T-cell (primary cell): ENCODE measurements around the gene C1QB. TPM values are rescaled to one million over a fixed set of nuclear protein-coding genes. Genes with fewer than 3 reads are reported as not detected.

Experiments
- ATAC-seq, 4 experiments: fragments of 200-7000 bp in 3 of 4; fragments of 150-1000 bp in 1 of 4; cut with Tn5 transposase; replicated peaks in 1 of 4; 1 replicate in 3 of 4; 2 replicates in 1 of 4; pipeline ENCODE4 v1.10.0; 2021; ENCODE audit warnings: moderate library complexity in 3 of 4, mild to moderate bottlenecking in 2 of 4, moderate number of reproducible peaks in 1 of 4
- CTCF ChIA-PET, 2 donors: fragments of 300-600 bp; sonication (Branson Sonifier 250); formaldehyde crosslinking; loops; one replicate each; lab custom pipeline; 2022; ENCODE audit warnings: antibody characterized with exemption in 2 of 2; lab: Charles Lee
- POLR2A ChIA-PET, 2 donors: fragments of 300-600 bp; sonication (Branson Sonifier 250); formaldehyde crosslinking; loops; one replicate each; lab custom pipeline; 2022; ENCODE audit warnings: antibody characterized with exemption in 2 of 2; lab: Charles Lee
- DNase-seq, 35 experiments: peaks; one replicate each; pipeline versions ENCODE4 v3.0.0 to v3.0.0-alpha.2; 2013 to 2023
- H3K27ac ChIP-seq: one replicate; pipeline ENCODE4 v1.5.1; 2013; ENCODE audit warnings: low read length
- H3K27me3 ChIP-seq, 2 experiments: replicated peaks in 1 of 2; 1 replicate in 1 of 2; 2 replicates in 1 of 2; pipeline versions ENCODE4 v1.6.1 to v1.7.0; 2013; ENCODE audit warnings: low read length in 1 of 2, mixed read lengths in 1 of 2; ENCODE audit not compliant: control insufficient read depth in 2 of 2, insufficient read depth in 2 of 2; ENCODE audit errors: extremely low read depth in 1 of 2
- H3K36me3 ChIP-seq, 2 donors: 1 replicate in 1 of 2; 2 replicates in 1 of 2; pipeline versions ENCODE4 v1.6.1 to v1.7.0; 2013; ENCODE audit warnings: low read length in 1 of 2; ENCODE audit not compliant: control insufficient read depth in 2 of 2, insufficient read depth in 1 of 2; ENCODE audit errors: extremely low read depth in 1 of 2
- H3K4me1 ChIP-seq, 2 experiments: 1 replicate in 1 of 2; 2 replicates in 1 of 2; pipeline versions ENCODE4 v1.6.1 to v1.7.0; 2013; ENCODE audit warnings: low read length in 2 of 2, mixed read lengths in 1 of 2; ENCODE audit not compliant: insufficient read depth in 2 of 2, control insufficient read depth in 1 of 2; ENCODE audit errors: extremely low read depth in 1 of 2
- H3K4me3 ChIP-seq, 2 donors: 1 replicate in 1 of 2; 2 replicates in 1 of 2; pipeline versions ENCODE4 v1.5.1 to v1.7.0; 2013; ENCODE audit warnings: mild to moderate bottlenecking in 2 of 2, low read length in 1 of 2, moderate library complexity in 1 of 2; ENCODE audit not compliant: control insufficient read depth in 1 of 2; ENCODE audit errors: extremely low read depth in 1 of 2
- H3K9me3 ChIP-seq: 2 replicates; pipeline ENCODE4 v1.7.0; 2013
- H3K27ac Mint-ChIP-seq, 2 donors: one replicate each; pipeline ENCODE4 v1.8.0; 2020 to 2021; ENCODE audit warnings: mild to moderate bottlenecking in 2 of 2, mixed read lengths in 2 of 2
- H3K27me3 Mint-ChIP-seq, 2 donors: one replicate each; pipeline ENCODE4 v1.8.0; 2021 to 2022; ENCODE audit warnings: mixed read lengths in 2 of 2
- H3K36me3 Mint-ChIP-seq: one replicate; pipeline ENCODE4 v1.8.0; 2021; ENCODE audit warnings: mixed read lengths
- H3K4me1 Mint-ChIP-seq, 3 donors: one replicate each; pipeline ENCODE4 v1.8.0; 2020 to 2022; ENCODE audit warnings: mixed read lengths in 3 of 3, mild to moderate bottlenecking in 1 of 3
- H3K4me3 Mint-ChIP-seq, 3 donors: one replicate each; pipeline ENCODE4 v1.8.0; 2020 to 2022; ENCODE audit warnings: mild to moderate bottlenecking in 3 of 3, mixed read lengths in 3 of 3, moderate library complexity in 3 of 3
- H3K9me3 Mint-ChIP-seq, 3 donors: one replicate each; pipeline ENCODE4 v1.8.0; 2020 to 2022; ENCODE audit warnings: mixed read lengths in 3 of 3
- WGBS: methylation state at CpG from one replicate; pipeline ENCODE4 v1.1.5; 2013; ENCODE audit warnings: missing lambda C conversion rate; ENCODE audit not compliant: insufficient coverage; 5-methylcytosine and 5-hydroxymethylcytosine counted together
- total RNA-seq, 35 experiments: library from RNA in 6 of 35; stranded (reverse) in 6 of 35; fragments of 120-200 nt in 1 of 35; gene quantifications; one replicate each; pipeline versions ENCODE4 v1.2.1 to v1.2.4 and lab custom pipeline; 2013 to 2026

The C1QB gene
- total RNA-seq, 5 donors from 2014 or later (not counting 1 experiment from before 2014, with no cell fraction given), result 1.1 to 1.3 (median 1.2) TPM; not detected in 2

DNA sequence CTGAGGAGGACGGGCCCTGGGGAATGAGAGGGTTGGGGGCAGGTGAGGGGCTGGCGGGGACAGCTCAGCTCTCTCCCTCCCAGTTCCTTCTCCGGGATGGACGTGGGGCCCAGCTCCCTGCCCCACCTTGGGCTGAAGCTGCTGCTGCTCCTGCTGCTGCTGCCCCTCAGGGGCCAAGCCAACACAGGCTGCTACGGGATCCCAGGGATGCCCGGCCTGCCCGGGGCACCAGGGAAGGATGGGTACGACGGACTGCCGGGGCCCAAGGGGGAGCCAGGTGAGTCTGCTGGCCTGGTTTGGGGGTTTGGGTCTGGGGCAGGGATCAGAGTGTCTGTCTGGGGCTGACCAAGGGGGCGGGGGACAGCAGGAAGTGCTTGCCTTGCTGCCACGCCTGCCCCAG lies 9.1 kb upstream of the C1QB start:
- no peaks in the 10 kb centered on the region for H3K4me1 Mint-ChIP-seq
- POLR2A ChIA-PET, result no interaction called here
- H3K27ac ChIP-seq, result no peak overlapping the region
- peaks cover 0 to 54% of the 10 kb centered on the region in 2 experiments for H3K27me3 ChIP-seq
- ATAC-seq (no peak), DNase-seq (no peak)
- no peak overlapping the region for H3K4me3 Mint-ChIP-seq
- CTCF ChIA-PET, result no interaction called here
- peaks cover 0 to 6% of the 10 kb centered on the region in 2 experiments for H3K4me1 ChIP-seq
- no peaks in the 10 kb centered on the region for H3K36me3 Mint-ChIP-seq
- no peak overlapping the region for H3K27ac Mint-ChIP-seq
- no peaks in the 10 kb centered on the region for H3K36me3 ChIP-seq
- H3K9me3 ChIP-seq, result no peaks in the 10 kb centered on the region
- peaks cover 26 to 29% of the 10 kb centered on the region in 2 donors for H3K27me3 Mint-ChIP-seq
- WGBS, result 81% methylated on average over 9 of the region's 12 CpGs
- H3K4me3 ChIP-seq, result no peak overlapping the region
- H3K9me3 Mint-ChIP-seq, result no peaks in the 10 kb centered on the region

GRCh38 chr1:22645931-22646330 lies 7.1 kb upstream of the C1QB start:
- H3K36me3 ChIP-seq, result no peaks in the 10 kb centered on the region
- Mint-ChIP-seq H3K4me1 (no peaks in the 10 kb centered on the region), H3K9me3 (no peaks in the 10 kb centered on the region), H3K27me3 (peaks cover 22 to 29% of the 10 kb centered on the region in 2 donors), H3K36me3 (no peaks in the 10 kb centered on the region), H3K4me3 (no peak overlapping the region), H3K27ac (no peak overlapping the region)
- ChIA-PET CTCF (interaction anchor here in 1 of 2 donors (0.5 kb wide), 1 partner anchor 324 kb away, joined by 3 read pairs; no protein-coding TSS in a partner anchor), POLR2A (no interaction called here)
- no peaks in the 10 kb centered on the region for H3K9me3 ChIP-seq
- no peak overlapping the region for H3K4me3 ChIP-seq
- H3K27ac ChIP-seq, result no peak overlapping the region
- ATAC-seq (no peak), DNase-seq (no peak)
- peaks cover 0 to 6% of the 10 kb centered on the region in 2 experiments for H3K4me1 ChIP-seq
- WGBS, result 73% methylated on average over 5 of the region's 7 CpGs
- peaks cover 0 to 49% of the 10 kb centered on the region in 2 experiments for H3K27me3 ChIP-seq

DNA sequence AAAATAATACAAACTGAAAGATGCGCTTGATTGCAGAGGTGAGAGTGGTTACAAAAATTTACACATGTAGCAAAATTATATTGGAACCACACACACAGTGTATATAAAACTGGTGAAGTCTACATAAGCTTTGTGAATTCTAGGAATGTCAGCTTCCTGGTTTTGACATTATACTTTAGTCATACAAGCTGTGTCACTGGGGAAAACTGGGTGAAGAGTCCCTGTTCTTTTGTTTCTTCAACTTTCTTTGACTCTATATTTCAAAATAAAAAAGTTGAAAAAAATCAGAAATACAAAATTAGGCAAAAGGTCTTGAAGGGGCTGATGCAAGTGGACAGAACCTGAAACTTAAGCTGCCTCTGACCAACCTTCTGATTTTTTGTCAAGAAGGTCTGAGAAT lies 6.7 kb upstream of the C1QB start:
- WGBS, result no CpG with 5 or more reads among the region's 1 CpG
- ChIA-PET POLR2A (no interaction called here), CTCF (interaction anchor here (0.5 to 0.6 kb wide), 2 partner anchors 324 to 963 kb away, joined by 3 to 4 read pairs; no protein-coding TSS in a partner anchor)
- Histone ChIP-seq H3K36me3 (no peaks in the 10 kb centered on the region), H3K4me3 (no peak overlapping the region), H3K27me3 (peaks cover 0 to 44% of the 10 kb centered on the region in 2 experiments), H3K4me1 (peaks cover 0 to 6% of the 10 kb centered on the region in 2 experiments), H3K27ac (no peak overlapping the region), H3K9me3 (no peaks in the 10 kb centered on the region)
- DNase-seq (no peak), ATAC-seq (no peak)
- Mint-ChIP-seq H3K27me3 (peaks cover 18 to 27% of the 10 kb centered on the region in 2 donors), H3K27ac (no peak overlapping the region), H3K36me3 (no peaks in the 10 kb centered on the region), H3K4me3 (no peak overlapping the region), H3K9me3 (no peaks in the 10 kb centered on the region), H3K4me1 (no peaks in the 10 kb centered on the region)

DNA sequence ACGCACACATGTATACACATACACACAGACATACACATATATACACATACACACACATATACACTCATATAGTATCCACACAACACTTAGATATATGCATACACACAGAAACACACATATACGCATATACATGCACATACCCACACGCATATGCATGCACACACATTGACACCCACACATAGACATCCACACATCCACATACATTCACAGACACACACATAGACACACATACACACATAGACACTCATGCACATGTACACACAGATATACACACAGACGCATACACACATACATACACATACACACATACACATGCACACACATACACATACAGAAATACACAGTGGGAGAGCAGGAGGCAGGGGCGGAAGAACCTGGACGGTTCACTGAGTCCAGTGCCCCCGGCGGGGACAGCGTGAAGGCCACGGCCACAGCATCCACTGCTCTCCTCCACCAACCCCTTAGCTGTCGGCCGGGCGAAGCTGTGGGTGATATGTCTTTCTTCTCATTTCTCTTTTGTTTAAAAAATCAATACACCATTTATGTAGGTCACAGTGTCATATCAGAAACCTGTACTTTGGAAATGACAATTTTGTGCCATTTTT lies 2.8 kb upstream of the C1QB start:
- H3K4me3 Mint-ChIP-seq, result no peak overlapping the region
- Histone ChIP-seq H3K4me3 (no peak overlapping the region), H3K4me1 (no peaks in the 10 kb centered on the region), H3K27me3 (peaks cover 0 to 34% of the 10 kb centered on the region in 2 experiments), H3K9me3 (no peaks in the 10 kb centered on the region), H3K36me3 (no peaks in the 10 kb centered on the region), H3K27ac (no peak overlapping the region)
- POLR2A ChIA-PET, result no interaction called here
- no peak overlapping the region for H3K27ac Mint-ChIP-seq
- H3K36me3 Mint-ChIP-seq, result no peaks in the 10 kb centered on the region
- no peaks in the 10 kb centered on the region for H3K9me3 Mint-ChIP-seq
- ATAC-seq, result no peak
- WGBS, result 93% methylated on average over 4 of the region's 13 CpGs
- H3K27me3 Mint-ChIP-seq, result peaks cover 13 to 16% of the 10 kb centered on the region in 2 donors
- CTCF ChIA-PET, result no interaction called here
- H3K4me1 Mint-ChIP-seq, result no peaks in the 10 kb centered on the region
- DNase-seq, result no peak

DNA sequence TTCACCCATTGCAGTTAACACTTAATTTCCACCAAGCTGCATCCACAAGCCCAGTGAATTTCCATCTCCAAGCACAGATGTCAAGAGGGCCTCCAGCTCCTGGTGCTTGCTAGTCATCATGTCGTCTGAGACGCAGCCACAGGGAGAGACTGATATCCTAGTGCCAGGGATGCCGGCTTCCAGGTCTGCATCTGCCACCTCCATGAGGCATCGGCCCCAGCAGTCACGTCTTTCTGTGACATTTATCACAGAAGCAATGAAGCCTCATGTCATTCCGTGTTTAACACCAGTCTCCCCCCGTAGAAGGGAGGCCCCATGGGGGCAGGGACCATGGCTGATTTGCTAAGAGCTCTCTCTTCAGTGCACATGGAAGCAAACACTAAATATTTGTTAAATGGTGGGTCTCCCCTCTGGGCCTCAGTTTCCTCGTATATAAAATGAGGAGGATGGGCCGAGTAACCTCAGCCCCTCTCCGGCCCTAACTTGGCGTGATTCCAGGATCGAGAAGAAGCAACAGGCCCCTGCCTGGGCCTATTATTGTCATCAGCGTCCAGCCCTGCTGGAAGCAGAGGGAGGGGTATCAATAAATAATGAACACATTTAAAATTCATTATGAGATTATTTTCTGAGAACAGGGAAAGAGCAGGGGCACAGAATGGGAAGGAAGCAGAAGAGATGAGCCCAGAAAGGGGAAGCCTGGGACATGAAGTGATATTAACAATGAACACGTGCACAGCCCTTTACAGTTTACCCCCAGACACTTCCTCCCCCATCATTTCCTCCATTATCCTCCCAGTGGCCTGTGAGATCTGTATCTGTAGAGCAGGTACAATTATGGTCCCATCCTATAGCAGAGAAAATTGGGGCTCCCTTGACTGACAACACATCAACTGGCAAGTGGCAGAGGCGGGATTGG lies 837 bp upstream of the C1QB start:
- no peak overlapping the region for H3K4me3 Mint-ChIP-seq
- H3K27me3 Mint-ChIP-seq, result peaks cover 10 to 22% of the 10 kb centered on the region in 2 donors
- POLR2A ChIA-PET, result no interaction called here
- WGBS, result 82% methylated on average over 10 of the region's 15 CpGs
- no peaks in the 10 kb centered on the region for H3K36me3 Mint-ChIP-seq
- Histone ChIP-seq H3K4me3 (no peak overlapping the region), H3K27ac (no peak overlapping the region), H3K4me1 (no peaks in the 10 kb centered on the region), H3K36me3 (no peaks in the 10 kb centered on the region), H3K9me3 (no peaks in the 10 kb centered on the region), H3K27me3 (peaks cover 0 to 32% of the 10 kb centered on the region in 2 experiments)
- DNase-seq, result no peak
- CTCF ChIA-PET, result no interaction called here
- H3K4me1 Mint-ChIP-seq, result no peaks in the 10 kb centered on the region
- no peak overlapping the region for H3K27ac Mint-ChIP-seq
- no peak for ATAC-seq
- H3K9me3 Mint-ChIP-seq, result no peaks in the 10 kb centered on the region

- Mint-ChIP-seq H3K9me3 (no peaks in the 10 kb centered on the region), H3K27me3 (peaks cover 20 to 23% of the 10 kb centered on the region in 2 donors), H3K27ac (no peak overlapping the region), H3K36me3 (no peaks in the 10 kb centered on the region), H3K4me3 (no peak overlapping the region), H3K4me1 (no peaks in the 10 kb centered on the region)
- no peak for ATAC-seq
- Histone ChIP-seq H3K27ac (no peak overlapping the region), H3K4me3 (no peak overlapping the region), H3K36me3 (no peaks in the 10 kb centered on the region), H3K9me3 (no peaks in the 10 kb centered on the region), H3K4me1 (no peaks in the 10 kb centered on the region), H3K27me3 (peaks cover 0 to 32% of the 10 kb centered on the region in 2 experiments)
- CTCF ChIA-PET, result no interaction called here
- no peak for DNase-seq
- 71% methylated on average over 4 of the region's 5 CpGs for WGBS
- POLR2A ChIA-PET, result no interaction called here
Observed at GRCh38 chr1:22654692-22655091, 1.7 kb downstream of the C1QB start.
